Upper lobe of left lung (tissue), 4 donors: ENCODE results near the gene C11orf91.

Source experiments
- EP300 ChIP-seq, 4 donors: sonication (generic); formaldehyde crosslinking; IDR thresholded peaks; one replicate each; pipeline ENCODE4 v1.5.1; 2017; ENCODE audit warnings: antibody characterized with exemption in 4 of 4, control low read depth in 2 of 4
- POLR2A ChIP-seq, 4 donors: fragments of 450-650 bp; IDR thresholded peaks; one replicate each; pipeline ENCODE4 v1.5.1; 2016 to 2017; ENCODE audit warnings: antibody characterized with exemption in 4 of 4, mild to moderate bottlenecking in 2 of 4
- POLR2AphosphoS5 ChIP-seq, 2 donors: sonication (generic); formaldehyde crosslinking; IDR thresholded peaks; one replicate each; pipeline ENCODE4 v1.5.1; 2017; ENCODE audit warnings: antibody characterized with exemption in 2 of 2
- TF ChIP-seq, protein P1 (sequence below), 6 experiments: fragments of 450-650 bp in 4 of 6; fragments of 200-600 bp in 2 of 6; sonication (generic) in 2 of 6; IDR thresholded peaks; one replicate each; pipeline ENCODE4 v1.5.1; 2016 to 2019; ENCODE audit warnings: antibody characterized with exemption in 6 of 6

DNA sequence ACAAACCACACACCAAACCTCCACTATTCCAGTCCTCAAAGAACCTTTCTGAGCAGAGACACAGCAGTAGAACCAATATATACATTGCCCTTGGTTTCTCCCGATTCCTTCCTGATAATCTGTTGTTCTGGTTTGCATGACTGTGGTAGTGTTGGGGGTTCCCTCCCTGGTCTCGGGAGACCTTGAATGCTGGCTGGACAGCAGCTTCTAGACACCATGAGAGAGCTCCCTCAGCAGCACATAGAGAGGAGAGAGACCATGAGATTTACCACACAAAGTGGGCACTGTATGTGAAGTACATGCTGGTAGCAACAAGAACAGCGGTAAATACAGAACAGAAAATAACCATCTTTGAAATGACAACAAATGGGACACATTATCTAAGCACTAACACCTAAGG is 2.6 kb downstream of the C11orf91 start:
- TF ChIP-seq, protein P1, sequence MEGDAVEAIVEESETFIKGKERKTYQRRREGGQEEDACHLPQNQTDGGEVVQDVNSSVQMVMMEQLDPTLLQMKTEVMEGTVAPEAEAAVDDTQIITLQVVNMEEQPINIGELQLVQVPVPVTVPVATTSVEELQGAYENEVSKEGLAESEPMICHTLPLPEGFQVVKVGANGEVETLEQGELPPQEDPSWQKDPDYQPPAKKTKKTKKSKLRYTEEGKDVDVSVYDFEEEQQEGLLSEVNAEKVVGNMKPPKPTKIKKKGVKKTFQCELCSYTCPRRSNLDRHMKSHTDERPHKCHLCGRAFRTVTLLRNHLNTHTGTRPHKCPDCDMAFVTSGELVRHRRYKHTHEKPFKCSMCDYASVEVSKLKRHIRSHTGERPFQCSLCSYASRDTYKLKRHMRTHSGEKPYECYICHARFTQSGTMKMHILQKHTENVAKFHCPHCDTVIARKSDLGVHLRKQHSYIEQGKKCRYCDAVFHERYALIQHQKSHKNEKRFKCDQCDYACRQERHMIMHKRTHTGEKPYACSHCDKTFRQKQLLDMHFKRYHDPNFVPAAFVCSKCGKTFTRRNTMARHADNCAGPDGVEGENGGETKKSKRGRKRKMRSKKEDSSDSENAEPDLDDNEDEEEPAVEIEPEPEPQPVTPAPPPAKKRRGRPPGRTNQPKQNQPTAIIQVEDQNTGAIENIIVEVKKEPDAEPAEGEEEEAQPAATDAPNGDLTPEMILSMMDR (IDR thresholded peaks at IDR 0.05), result no peak
- TF ChIP-seq POLR2AphosphoS5 (IDR thresholded peaks at IDR 0.05), result no peak
- no peak for TF ChIP-seq POLR2A (IDR thresholded peaks at IDR 0.05)
- no peak for TF ChIP-seq EP300 (IDR thresholded peaks at IDR 0.05)
